ENCODE measurements around the gene RPL13.

DNA sequence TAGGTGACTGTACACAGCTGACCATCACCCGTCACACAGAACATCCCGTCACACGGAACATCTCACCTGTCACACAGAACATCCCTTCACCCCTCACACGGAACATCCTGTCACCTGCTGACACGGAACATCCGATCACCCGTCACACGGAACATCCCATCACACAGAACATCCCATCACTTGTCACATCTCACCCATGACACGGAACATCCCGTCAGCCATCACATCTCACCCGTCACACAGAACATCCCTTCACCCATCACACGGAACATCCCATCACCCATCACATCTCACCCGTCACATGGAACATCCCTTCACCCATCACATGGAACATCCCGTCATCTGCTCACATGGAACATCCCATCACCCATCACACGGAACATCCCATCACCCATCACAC is 18.9 kb downstream of the RPL13 start:
- no peak for TF ChIP-seq ZNF8 (CRISPR knock-in tag; IDR thresholded peaks at IDR 0.05)
- TF ChIP-seq, protein P1, sequence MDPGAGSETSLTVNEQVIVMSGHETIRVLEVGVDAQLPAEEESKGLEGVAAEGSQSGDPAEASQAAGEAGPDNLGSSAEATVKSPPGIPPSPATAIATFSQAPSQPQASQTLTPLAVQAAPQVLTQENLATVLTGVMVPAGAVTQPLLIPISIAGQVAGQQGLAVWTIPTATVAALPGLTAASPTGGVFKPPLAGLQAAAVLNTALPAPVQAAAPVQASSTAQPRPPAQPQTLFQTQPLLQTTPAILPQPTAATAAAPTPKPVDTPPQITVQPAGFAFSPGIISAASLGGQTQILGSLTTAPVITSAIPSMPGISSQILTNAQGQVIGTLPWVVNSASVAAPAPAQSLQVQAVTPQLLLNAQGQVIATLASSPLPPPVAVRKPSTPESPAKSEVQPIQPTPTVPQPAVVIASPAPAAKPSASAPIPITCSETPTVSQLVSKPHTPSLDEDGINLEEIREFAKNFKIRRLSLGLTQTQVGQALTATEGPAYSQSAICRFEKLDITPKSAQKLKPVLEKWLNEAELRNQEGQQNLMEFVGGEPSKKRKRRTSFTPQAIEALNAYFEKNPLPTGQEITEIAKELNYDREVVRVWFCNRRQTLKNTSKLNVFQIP (CRISPR knock-in tag; IDR thresholded peaks at IDR 0.05; ENCODE audit: borderline replicate concordance, low read depth), result no peak
- TF ChIP-seq SNAI2 (CRISPR knock-in tag; IDR thresholded peaks at IDR 0.05), result no peak
- TF ChIP-seq BACH2 (CRISPR knock-in tag; IDR thresholded peaks at IDR 0.05; ENCODE audit: borderline replicate concordance), result no peak
- TF ChIP-seq CSDC2 (CRISPR knock-in tag; IDR thresholded peaks at IDR 0.05), result no peak
- TF ChIP-seq ZFP3 (CRISPR knock-in tag; IDR thresholded peaks at IDR 0.05), result no peak
- TF ChIP-seq, protein P2, sequence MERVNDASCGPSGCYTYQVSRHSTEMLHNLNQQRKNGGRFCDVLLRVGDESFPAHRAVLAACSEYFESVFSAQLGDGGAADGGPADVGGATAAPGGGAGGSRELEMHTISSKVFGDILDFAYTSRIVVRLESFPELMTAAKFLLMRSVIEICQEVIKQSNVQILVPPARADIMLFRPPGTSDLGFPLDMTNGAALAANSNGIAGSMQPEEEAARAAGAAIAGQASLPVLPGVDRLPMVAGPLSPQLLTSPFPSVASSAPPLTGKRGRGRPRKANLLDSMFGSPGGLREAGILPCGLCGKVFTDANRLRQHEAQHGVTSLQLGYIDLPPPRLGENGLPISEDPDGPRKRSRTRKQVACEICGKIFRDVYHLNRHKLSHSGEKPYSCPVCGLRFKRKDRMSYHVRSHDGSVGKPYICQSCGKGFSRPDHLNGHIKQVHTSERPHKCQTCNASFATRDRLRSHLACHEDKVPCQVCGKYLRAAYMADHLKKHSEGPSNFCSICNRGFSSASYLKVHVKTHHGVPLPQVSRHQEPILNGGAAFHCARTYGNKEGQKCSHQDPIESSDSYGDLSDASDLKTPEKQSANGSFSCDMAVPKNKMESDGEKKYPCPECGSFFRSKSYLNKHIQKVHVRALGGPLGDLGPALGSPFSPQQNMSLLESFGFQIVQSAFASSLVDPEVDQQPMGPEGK (CRISPR knock-in tag; IDR thresholded peaks at IDR 0.05; ENCODE audit: borderline replicate concordance), result no peak
- no peak for TF ChIP-seq TCF4 (CRISPR knock-in tag; IDR thresholded peaks at IDR 0.05; ENCODE audit: borderline replicate concordance)
- no peak for TF ChIP-seq GLIS3 (CRISPR knock-in tag; IDR thresholded peaks at IDR 0.05)
- TF ChIP-seq ZFP30 (CRISPR knock-in tag; IDR thresholded peaks at IDR 0.05), result no peak
- TF ChIP-seq, protein P3, sequence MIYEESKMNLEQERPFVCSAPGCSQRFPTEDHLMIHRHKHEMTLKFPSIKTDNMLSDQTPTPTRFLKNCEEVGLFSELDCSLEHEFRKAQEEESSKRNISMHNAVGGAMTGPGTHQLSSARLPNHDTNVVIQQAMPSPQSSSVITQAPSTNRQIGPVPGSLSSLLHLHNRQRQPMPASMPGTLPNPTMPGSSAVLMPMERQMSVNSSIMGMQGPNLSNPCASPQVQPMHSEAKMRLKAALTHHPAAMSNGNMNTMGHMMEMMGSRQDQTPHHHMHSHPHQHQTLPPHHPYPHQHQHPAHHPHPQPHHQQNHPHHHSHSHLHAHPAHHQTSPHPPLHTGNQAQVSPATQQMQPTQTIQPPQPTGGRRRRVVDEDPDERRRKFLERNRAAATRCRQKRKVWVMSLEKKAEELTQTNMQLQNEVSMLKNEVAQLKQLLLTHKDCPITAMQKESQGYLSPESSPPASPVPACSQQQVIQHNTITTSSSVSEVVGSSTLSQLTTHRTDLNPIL (CRISPR knock-in tag; IDR thresholded peaks at IDR 0.05; ENCODE audit: low read depth), result no peak
- no peak for TF ChIP-seq ZNF565 (CRISPR knock-in tag; conservative IDR thresholded peaks at IDR 0.05; ENCODE audit: low read depth)
- no peak for TF ChIP-seq ARNTL (CRISPR knock-in tag; IDR thresholded peaks at IDR 0.05; ENCODE audit: borderline replicate concordance, low read depth)
- TF ChIP-seq ISL1 (CRISPR knock-in tag; IDR thresholded peaks at IDR 0.05), result no peak

All from SK-N-SH treated with all-trans-retinoic acid at 6 μM for 48 hours (cell line).